ENCODE measurements around the gene TMTC4.

Gene TMTC4

DNA sequence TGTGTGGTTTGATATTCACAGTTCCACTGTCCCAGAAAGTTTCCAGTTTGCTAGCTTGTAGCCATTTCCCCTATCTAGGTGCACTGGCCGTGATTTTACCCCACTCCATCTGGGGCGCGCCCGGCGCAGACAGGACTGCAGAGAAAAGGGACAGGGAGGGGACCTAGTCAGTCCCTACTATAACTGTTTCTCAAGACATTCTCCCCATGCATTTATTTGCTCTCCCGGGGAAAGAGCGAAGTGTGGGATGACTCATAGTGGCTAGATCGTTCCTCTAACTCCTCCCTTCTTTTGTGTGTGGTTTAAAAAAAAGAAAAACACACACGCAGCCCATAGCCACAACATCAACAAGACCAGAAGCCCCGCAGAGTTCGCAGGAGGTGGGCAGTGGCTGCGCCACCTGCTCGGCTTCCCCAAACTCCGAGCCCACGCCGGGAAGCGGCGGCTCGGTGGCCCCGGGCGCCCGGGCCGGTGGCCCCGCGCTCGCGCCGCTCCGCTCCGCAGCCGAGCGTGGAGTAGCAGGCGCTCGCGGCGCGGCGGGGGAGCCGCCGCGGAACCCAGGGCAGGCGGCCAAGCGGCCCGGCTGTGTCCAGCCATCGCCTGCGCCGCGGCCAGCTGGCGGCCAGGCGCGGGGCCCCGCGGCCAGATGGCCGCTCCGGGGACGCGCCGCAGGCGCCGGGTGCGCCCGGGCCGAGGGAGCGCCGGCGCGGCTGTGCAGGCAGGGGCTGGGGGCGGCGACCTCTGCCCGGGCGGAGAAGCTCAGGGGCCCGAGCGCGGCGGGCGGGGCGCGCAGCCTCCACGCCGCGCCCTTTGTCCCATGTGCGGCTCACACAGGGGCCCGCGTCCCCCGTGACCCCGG is 653 bp downstream of the TMTC4 start:
- no peak for TF ChIP-seq YY1 (IDR thresholded peaks at IDR 0.05; ENCODE audit: low read depth)
- TF ChIP-seq TEAD4 (IDR thresholded peaks at IDR 0.05), result peak; percentile 9; the same call in 1 of the 2 replicates
- TF ChIP-seq TCF12 (IDR thresholded peaks at IDR 0.05; ENCODE audit: low read depth), result peak; percentile 64; the same call in 1 of the 2 replicates

DNA sequence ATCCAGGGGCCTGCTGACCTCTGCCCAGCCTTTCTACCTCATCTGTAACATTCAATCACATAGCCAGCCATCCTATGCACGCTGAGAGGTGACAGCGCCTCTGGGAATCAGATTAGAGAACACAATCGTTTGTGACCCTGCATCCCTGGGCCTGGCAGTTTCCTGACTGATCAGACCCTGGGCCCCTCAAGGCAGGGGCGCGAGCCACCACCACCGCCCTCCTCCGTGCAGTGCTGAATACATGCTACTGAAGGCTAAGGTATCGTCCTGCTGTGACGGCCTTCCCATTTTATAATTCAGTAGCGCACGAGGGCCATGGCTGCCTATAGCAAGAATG is 1.3 kb downstream of the TMTC4 start:
- TF ChIP-seq, protein P1, sequence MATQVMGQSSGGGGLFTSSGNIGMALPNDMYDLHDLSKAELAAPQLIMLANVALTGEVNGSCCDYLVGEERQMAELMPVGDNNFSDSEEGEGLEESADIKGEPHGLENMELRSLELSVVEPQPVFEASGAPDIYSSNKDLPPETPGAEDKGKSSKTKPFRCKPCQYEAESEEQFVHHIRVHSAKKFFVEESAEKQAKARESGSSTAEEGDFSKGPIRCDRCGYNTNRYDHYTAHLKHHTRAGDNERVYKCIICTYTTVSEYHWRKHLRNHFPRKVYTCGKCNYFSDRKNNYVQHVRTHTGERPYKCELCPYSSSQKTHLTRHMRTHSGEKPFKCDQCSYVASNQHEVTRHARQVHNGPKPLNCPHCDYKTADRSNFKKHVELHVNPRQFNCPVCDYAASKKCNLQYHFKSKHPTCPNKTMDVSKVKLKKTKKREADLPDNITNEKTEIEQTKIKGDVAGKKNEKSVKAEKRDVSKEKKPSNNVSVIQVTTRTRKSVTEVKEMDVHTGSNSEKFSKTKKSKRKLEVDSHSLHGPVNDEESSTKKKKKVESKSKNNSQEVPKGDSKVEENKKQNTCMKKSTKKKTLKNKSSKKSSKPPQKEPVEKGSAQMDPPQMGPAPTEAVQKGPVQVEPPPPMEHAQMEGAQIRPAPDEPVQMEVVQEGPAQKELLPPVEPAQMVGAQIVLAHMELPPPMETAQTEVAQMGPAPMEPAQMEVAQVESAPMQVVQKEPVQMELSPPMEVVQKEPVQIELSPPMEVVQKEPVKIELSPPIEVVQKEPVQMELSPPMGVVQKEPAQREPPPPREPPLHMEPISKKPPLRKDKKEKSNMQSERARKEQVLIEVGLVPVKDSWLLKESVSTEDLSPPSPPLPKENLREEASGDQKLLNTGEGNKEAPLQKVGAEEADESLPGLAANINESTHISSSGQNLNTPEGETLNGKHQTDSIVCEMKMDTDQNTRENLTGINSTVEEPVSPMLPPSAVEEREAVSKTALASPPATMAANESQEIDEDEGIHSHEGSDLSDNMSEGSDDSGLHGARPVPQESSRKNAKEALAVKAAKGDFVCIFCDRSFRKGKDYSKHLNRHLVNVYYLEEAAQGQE (IDR thresholded peaks at IDR 0.05; ENCODE audit: low read depth), result no peak
- TF ChIP-seq, protein P2, sequence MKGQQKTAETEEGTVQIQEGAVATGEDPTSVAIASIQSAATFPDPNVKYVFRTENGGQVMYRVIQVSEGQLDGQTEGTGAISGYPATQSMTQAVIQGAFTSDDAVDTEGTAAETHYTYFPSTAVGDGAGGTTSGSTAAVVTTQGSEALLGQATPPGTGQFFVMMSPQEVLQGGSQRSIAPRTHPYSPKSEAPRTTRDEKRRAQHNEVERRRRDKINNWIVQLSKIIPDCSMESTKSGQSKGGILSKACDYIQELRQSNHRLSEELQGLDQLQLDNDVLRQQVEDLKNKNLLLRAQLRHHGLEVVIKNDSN (IDR thresholded peaks at IDR 0.05), result no peak
- TF ChIP-seq NFIC (IDR thresholded peaks at IDR 0.05) (no peak), EGR1 (IDR thresholded peaks at IDR 0.05) (no peak), RAD21 (IDR thresholded peaks at IDR 0.05; ENCODE audit: low read depth) (no peak), TEAD4 (IDR thresholded peaks at IDR 0.05) (no peak), CREB1 (IDR thresholded peaks at IDR 0.05; ENCODE audit: low read depth) (no peak), CEBPB (IDR thresholded peaks at IDR 0.05) (no peak), ZBTB7A (IDR thresholded peaks at IDR 0.05; ENCODE audit: low read depth) (no peak), FOXM1 (IDR thresholded peaks at IDR 0.05; ENCODE audit: borderline replicate concordance, low read depth) (no peak), EP300 (IDR thresholded peaks at IDR 0.05; ENCODE audit: borderline replicate concordance) (no peak), TAF1 (IDR thresholded peaks at IDR 0.05; ENCODE audit: low read depth) (no peak), YY1 (IDR thresholded peaks at IDR 0.05; ENCODE audit: low read depth) (no peak)
- TF ChIP-seq, protein P3, sequence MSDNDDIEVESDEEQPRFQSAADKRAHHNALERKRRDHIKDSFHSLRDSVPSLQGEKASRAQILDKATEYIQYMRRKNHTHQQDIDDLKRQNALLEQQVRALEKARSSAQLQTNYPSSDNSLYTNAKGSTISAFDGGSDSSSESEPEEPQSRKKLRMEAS (IDR thresholded peaks at IDR 0.05), result no peak

DNA sequence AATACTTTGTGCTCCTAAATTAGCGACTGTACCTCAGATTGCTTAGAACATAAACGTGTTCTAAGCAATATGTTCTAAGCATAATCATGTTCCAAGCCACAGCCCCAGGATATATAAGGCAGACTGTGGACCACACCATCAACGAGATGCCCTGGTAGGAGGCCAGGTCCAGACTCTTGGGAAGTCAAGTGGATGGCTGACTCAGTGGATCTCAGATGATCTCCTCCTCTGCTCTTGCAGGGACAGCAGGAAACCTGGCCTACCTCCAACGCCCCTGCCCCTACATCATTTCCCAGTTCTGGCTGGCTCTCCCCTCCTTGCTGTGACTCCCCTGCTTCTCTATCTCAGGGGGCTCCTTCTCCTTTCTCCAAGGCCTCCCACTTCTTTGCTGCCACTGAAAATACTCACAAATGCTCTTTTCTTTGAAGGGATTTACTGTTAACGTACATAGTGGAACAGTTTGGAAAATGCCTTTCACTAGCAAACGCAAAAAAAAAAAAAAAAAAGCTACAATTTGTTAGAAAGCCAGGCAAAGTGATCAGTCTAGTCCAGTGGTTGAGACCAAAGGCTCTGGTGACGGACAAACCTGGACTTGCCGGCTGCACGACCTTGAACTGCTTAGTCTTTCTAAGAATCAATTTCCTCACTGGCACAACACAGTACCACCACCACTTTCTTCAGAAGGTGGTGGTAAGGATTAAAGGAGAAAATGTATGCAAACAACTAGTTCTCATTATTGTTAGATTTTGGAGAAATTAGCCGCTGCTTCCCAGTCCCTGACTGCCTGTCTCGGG is 3.0 kb downstream of the TMTC4 start:
- TF ChIP-seq YY1 (IDR thresholded peaks at IDR 0.05; ENCODE audit: low read depth) (no peak), TCF12 (IDR thresholded peaks at IDR 0.05; ENCODE audit: low read depth) (no peak), TAF1 (IDR thresholded peaks at IDR 0.05; ENCODE audit: low read depth) (no peak), FOXM1 (IDR thresholded peaks at IDR 0.05; ENCODE audit: borderline replicate concordance, low read depth) (no peak), ZBTB7A (IDR thresholded peaks at IDR 0.05; ENCODE audit: low read depth) (no peak)
- TF ChIP-seq, protein P2 (IDR thresholded peaks at IDR 0.05), result no peak
- TF ChIP-seq, protein P3 (IDR thresholded peaks at IDR 0.05), result no peak

DNA sequence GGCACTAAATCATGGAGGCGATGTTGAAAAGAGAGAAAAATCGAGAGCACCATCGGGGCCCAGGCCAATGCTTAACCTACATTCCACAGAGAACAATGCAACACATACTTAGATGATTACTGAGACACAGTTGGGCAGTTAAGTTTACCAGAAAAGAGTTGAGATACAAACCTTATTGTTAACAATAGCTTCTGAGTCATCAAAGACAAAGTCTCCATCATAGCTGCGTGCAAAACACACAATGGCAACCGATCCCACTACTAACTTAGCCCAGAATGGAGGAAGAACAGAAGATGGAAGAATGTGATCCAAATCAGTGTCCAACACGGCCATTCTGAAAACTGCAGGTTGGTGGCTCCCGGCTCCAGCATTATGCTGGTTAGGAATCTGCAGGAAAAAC is 6.2 kb downstream of the TMTC4 start:
- no peak; the same call in 1 of the 2 replicates for TF ChIP-seq YY1 (IDR thresholded peaks at IDR 0.05; ENCODE audit: low read depth)
- TF ChIP-seq, protein P1 (IDR thresholded peaks at IDR 0.05; ENCODE audit: low read depth), result no peak
- TF ChIP-seq, protein P2 (IDR thresholded peaks at IDR 0.05), result no peak
- TF ChIP-seq TAF1 (IDR thresholded peaks at IDR 0.05; ENCODE audit: low read depth), result no peak
- TF ChIP-seq ZBTB7A (IDR thresholded peaks at IDR 0.05; ENCODE audit: low read depth), result no peak
- 0 out of 2 replicates have a peak, but pooled peaks have one; percentile 36 for TF ChIP-seq TCF12 (IDR thresholded peaks at IDR 0.05; ENCODE audit: low read depth)
- peak; percentile 14; the same call in 1 of the 2 replicates for TF ChIP-seq EP300 (IDR thresholded peaks at IDR 0.05; ENCODE audit: borderline replicate concordance)
- no peak for TF ChIP-seq CREB1 (IDR thresholded peaks at IDR 0.05; ENCODE audit: low read depth)
- TF ChIP-seq RAD21 (IDR thresholded peaks at IDR 0.05; ENCODE audit: low read depth), result no peak
- TF ChIP-seq EGR1 (IDR thresholded peaks at IDR 0.05), result no peak
- peak; percentile 24; the same call in 1 of the 2 replicates for TF ChIP-seq NFIC (IDR thresholded peaks at IDR 0.05)
- TF ChIP-seq CEBPB (IDR thresholded peaks at IDR 0.05), result no peak
- TF ChIP-seq, protein P3 (IDR thresholded peaks at IDR 0.05), result no peak
- TF ChIP-seq FOXM1 (IDR thresholded peaks at IDR 0.05; ENCODE audit: borderline replicate concordance, low read depth), result no peak
- peak; percentile 64 for TF ChIP-seq TEAD4 (IDR thresholded peaks at IDR 0.05)
